K562 (cell line): Measurements from ENCODE around the gene PDE9A. TPM values are rescaled to one million over a fixed set of nuclear protein-coding genes. Genes with fewer than 3 reads are reported as not detected.

ENCODE experiments used
- CTBP1 ChIP-seq: fragments of 450-650 bp; IDR thresholded peaks from 2 replicates; pipeline ENCODE4 v1.6.1; 2016; ENCODE audit warnings: borderline replicate concordance
- CXXC5 ChIP-seq: fragments of 250-450 bp; sonication (Bioruptor Pico); IDR thresholded peaks from 2 replicates; pipeline ENCODE4 v1.8.0; 2022; ENCODE audit warnings: inconsistent platforms, mild to moderate bottlenecking, moderate library complexity
- GABPB1 ChIP-seq: sonication (generic); formaldehyde crosslinking; IDR thresholded peaks from 2 replicates; pipeline ENCODE4 v1.8.0; 2022; ENCODE audit warnings: mild to moderate bottlenecking, missing genetic modification reagents
- MGA ChIP-seq: fragments of 450-650 bp; IDR thresholded peaks from 2 replicates; pipeline ENCODE4 v1.6.1; 2016; ENCODE audit warnings: mild to moderate bottlenecking, moderate library complexity
- MTA1 ChIP-seq: fragments of 450-650 bp; IDR thresholded peaks from 2 replicates; pipeline ENCODE4 v1.6.1; 2017; ENCODE audit warnings: borderline replicate concordance
- PHF21A ChIP-seq: fragments of 450-650 bp; IDR thresholded peaks from 2 replicates; pipeline ENCODE4 v1.6.1; 2017; ENCODE audit warnings: low read depth, borderline replicate concordance
- TFE3 ChIP-seq: fragments of 450-650 bp; formaldehyde crosslinking; IDR thresholded peaks from 2 replicates; pipeline ENCODE4 v1.4.0; 2020; ENCODE audit warnings: mild to moderate bottlenecking, mixed read lengths
- TOE1 ChIP-seq, 2 experiments: fragments of 450-650 bp in 1 of 2; sonication (generic) in 1 of 2; formaldehyde crosslinking in 1 of 2; IDR thresholded peaks; 2 replicates each; pipeline versions ENCODE4 v1.7.1 to v1.8.0; 2016 to 2022; ENCODE audit warnings: borderline replicate concordance in 2 of 2, mild to moderate bottlenecking in 2 of 2, antibody characterized with exemption in 1 of 2, inconsistent platforms in 1 of 2, low read depth in 1 of 2, missing genetic modification reagents in 1 of 2, moderate library complexity in 1 of 2
- ZNF507 ChIP-seq: conservative IDR thresholded peaks from 2 replicates; pipeline ENCODE4 v1.6.1; 2017; ENCODE audit warnings: missing genetic modification characterization, missing compliant biosample characterization
- polyA plus RNA-seq, 8 experiments: library from polyadenylated mRNA; depleted of rRNA in 4 of 8; stranded (reverse) in 5 of 8; unstranded in 3 of 8; fragments of >200 nt; fragmentation: Nextera tagmentation in 2 of 8; fragmentation: Illumina TruSeq in 1 of 8; extraction: Ambion mirVana in 2 of 8; extraction: Trizol in 1 of 8; gene quantifications; 2 replicates each; pipeline versions ENCODE4 v1.2.1 to v1.2.3, GENCODE V29; 2011 to 2014; ENCODE audit warnings: inconsistent platforms in 1 of 8, missing spikeins in 1 of 8
- total RNA-seq, 7 experiments: library from RNA; depleted of rRNA in 6 of 7; stranded (reverse); fragments of >200 nt in 6 of 7; fragmentation: Illumina TruSeq in 2 of 7; extraction: Trizol in 2 of 7; gene quantifications; 2 replicates each; pipeline versions ENCODE4 v1.2.1 to v1.2.3, GENCODE V29; 2011 to 2021; ENCODE audit warnings: low replicate concordance in 1 of 7
- TF ChIP-seq, protein P1 (sequence below): fragments of 250-450 bp; sonication (Bioruptor Pico); IDR thresholded peaks from 2 replicates; pipeline ENCODE4 v1.4.0; 2020; ENCODE audit warnings: mild to moderate bottlenecking, moderate library complexity, borderline replicate concordance

The PDE9A gene
- total and polyA plus RNA-seq, 9 of the 15 experiments (the other 6 are each of a cell fraction or from before 2014, with no cell fraction given) = 0.07 to 0.27 TPM; not detected in 7

DNA sequence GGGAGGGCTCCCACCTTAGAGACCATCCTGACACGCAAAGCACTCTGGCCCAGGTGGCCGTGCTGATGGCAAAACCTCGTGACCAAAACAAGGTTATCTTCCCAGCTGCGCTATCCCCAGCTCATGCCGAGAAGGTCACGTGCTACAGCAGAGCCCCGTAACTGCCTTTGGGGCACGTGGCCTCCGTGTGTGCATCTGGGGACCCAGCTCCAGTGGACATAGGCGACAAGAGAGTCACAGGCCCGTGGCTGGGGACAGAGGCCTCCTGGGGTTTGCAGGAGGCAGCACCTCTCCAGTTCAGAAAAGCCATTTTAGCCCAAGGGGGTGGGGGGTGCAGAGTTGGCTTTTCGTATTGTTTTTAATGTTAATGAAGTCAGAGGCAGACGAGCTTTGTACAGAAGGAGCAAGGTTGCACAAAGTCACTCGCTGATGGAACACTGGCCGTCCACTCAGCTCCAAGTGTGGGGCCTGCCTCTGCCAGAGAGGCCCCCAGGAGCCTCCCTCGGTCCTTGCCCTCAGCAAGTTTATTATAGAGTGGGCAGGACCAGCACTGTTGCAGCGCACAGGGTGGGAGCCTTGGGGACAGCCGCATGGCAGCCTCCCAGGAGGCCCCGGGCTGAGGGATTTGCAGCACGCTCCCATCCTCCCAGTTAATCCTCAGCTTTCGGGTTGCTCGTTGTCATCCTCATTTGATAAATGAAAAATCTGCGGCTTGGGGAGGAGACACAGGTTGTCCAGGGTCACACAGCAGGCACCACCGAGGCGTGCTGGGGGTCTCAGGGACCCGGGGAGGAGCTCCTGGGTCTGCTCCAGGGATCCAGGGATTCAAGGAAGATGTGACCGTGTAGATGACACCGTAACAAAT lies 8.0 kb upstream of the PDE9A start (continued):
- peak; percentile 91 for TF ChIP-seq MGA
- TF ChIP-seq GABPB1 (CRISPR knock-in tag) = no peak
- no peak for TF ChIP-seq MTA1
- peak; percentile 80; the same call in 1 of the 2 replicates for TF ChIP-seq TOE1 (IDR thresholded peaks at IDR 0.05; ENCODE audit: borderline replicate concordance)
- TF ChIP-seq TOE1 (CRISPR knock-in tag; IDR thresholded peaks at IDR 0.05; ENCODE audit: borderline replicate concordance, low read depth) = no peak
- TF ChIP-seq CTBP1 = peak; percentile 45; the same call in 1 of the 2 replicates
- TF ChIP-seq, protein P1, sequence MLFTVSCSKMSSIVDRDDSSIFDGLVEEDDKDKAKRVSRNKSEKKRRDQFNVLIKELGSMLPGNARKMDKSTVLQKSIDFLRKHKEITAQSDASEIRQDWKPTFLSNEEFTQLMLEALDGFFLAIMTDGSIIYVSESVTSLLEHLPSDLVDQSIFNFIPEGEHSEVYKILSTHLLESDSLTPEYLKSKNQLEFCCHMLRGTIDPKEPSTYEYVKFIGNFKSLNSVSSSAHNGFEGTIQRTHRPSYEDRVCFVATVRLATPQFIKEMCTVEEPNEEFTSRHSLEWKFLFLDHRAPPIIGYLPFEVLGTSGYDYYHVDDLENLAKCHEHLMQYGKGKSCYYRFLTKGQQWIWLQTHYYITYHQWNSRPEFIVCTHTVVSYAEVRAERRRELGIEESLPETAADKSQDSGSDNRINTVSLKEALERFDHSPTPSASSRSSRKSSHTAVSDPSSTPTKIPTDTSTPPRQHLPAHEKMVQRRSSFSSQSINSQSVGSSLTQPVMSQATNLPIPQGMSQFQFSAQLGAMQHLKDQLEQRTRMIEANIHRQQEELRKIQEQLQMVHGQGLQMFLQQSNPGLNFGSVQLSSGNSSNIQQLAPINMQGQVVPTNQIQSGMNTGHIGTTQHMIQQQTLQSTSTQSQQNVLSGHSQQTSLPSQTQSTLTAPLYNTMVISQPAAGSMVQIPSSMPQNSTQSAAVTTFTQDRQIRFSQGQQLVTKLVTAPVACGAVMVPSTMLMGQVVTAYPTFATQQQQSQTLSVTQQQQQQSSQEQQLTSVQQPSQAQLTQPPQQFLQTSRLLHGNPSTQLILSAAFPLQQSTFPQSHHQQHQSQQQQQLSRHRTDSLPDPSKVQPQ = 0 out of 2 replicates have a peak, but pooled peaks have one; percentile 30
- peak; percentile 86 for TF ChIP-seq CXXC5 (CRISPR knock-in tag)
- no peak for TF ChIP-seq PHF21A
- no peak for TF ChIP-seq ZNF507
- TF ChIP-seq TFE3 (CRISPR knock-in tag) = peak; percentile 94
